Activated T-cell treated with anti-CD3 and anti-CD28 coated beads for 24 hours (primary cell): Measurements from ENCODE around the gene ASPG.

ENCODE experiments used
- DNase-seq: peaks from one replicate; pipeline ENCODE4 v3.0.0-alpha.2; 2020; ENCODE audit warnings: low read depth

ASPG gene

DNA sequence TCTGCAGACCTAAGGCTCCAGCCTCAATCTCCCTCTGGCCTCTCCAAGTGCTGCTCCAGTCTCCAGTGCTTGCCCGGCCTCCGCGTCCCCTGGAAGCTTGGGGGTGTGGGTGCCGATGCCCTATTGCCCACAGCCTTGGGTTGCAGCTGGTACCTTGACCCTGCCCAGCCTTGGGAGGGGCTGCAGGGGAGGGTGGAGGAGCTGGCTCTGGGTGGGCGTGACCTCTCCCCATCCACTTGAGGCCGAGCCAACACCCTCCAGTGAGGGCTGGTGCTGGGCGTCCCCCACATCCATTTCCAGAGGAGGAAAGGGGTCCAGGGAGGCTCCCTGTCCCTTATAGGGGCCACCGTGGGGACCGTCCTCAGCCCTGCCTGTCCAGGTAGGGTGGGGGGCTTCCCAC, 77.0 kb downstream of the ASPG start:
- DNase-seq, result no peak

DNA sequence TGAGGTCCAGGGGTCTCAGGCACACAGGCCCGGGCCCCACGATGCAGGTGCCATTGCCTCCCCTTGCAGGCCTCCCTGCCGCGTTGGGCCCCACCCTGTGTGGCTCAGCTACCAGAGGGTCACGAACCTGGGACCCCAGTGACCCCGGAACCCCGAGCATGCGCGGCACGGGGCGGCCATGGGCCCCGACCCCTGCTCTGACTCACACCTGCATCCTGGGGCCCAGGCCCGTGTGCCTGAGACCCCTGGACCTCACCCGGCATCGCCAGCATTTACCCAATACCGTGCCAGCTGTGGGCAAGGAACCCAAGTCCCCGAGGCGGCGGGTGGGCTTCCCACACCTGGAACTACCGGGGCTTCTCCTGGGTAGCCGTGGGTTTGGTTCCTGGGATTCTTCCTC, 78.0 kb downstream of the ASPG start:
- no peak for DNase-seq

DNA sequence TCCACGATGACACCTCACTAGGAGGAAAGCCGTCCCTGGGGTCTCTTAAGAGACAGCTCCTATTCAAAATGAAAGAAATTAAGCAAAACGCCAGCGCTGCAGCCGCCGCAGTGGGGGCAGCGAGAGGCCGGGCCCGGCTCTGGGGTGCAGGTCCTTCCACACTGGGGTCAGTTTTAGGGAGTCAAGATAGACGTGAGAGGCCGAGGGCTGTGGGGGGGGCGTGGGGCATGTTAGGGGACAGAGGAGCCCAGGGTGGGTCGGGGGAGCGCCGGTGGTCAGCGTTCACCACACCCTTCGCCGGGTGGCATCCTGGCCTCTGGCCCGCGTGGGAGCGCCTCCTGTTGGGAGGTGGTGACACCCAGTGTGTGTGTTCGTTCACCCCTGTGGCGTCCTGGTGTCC, 78.5 kb downstream of the ASPG start:
- no peak for DNase-seq

DNA sequence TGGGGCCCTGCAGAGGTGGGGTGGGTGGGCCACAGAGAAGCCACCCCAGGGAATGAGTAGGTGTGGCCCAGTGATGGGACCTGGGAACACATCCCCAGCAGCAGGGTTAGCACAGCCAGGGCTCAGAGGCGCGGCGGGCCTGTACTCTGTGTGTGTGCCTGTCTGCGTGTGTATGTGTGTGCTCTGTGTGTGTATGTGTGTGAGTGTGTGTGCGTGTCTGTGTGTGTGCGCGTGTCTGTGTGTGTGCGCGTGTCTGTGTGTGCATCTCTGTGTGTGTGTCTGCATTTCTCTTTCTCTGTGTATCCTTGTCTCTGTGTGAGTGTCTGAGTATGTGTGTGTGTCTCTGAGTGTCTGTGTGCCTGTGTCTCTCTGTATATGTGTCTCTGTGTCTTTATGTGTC, 79.0 kb downstream of the ASPG start:
- no peak for DNase-seq
